ENCODE measurements around the gene SLC25A18. TPM values are rescaled to one million over a fixed set of nuclear protein-coding genes. Genes with fewer than 3 reads are reported as not detected.
"Not testable (repeated sequence)": the region's sequence is repeated elsewhere in the genome, so short reads cannot be mapped to it uniquely, and the experiment has no call there.

Gene SLC25A18
- 0.14 and 0.60 TPM in 2 replicates for total RNA-seq
- 0.27 and 0.59 TPM in 2 replicates for polyA plus RNA-seq

DNA sequence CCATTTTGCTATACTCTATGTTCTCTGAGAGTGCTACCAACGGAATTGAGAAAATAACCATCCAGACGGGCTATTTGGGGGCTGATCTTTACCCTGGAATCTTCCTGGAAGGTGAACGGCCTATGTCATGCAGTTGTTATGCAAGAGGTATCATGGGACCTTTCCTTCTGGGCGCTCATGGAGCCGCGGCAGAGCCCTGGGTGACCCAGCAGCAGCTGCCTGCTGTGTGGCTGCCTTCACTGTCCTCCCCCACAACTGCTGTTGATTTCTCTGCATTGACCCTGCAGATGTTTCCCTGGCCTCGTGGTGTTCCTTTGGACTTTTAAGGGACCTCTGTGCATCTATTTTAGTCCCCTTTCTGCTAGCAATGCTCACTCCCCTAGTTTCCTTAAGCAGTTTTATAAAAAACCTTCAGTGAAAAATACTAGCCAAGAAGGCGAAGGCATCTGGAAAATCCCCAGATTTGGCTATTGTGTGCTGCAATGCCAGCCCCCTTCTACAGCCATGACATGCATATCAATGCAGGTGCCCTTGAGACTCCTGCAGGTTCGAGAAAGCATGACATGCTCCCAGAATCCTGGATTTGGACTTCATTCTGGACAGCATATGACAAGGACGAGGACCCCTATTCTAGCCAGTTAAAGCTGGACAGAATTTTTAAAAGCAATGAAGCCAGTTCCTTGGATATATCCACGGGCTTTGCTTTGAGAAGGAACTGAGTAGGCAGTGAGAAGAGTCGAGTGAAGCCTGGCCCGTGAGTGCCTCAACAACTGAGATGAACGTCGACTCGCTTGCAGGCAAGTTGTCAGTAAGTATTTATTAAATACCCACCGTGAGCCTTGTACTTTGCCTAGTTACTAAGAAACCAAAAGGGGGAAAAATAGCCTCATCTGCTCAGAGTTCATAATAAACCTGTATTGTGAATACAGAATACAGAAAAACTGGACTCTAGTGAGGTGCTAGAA, at the start of gene SLC25A18:
SLC25A18 (plus strand) TSS at position 593 of the 965 bp plus-strand sequence. CDS start 16,447 bp downstream, outside the sequence.
- peak; percentile 29 for TF ChIP-seq CTCF (IDR thresholded peaks at IDR 0.05; ENCODE audit: low read depth, low read length)
- Histone ChIP-seq H3K4me3 (no peak within 1 kb of the TSS), H3K36me3 (no peaks in the 10 kb centered on the region), H3K27me3 (no peaks in the 10 kb centered on the region), H3K9me3 (ENCODE audit: low read depth) (no peaks in the 10 kb centered on the region), H3K4me1 (ENCODE audit: low read depth) (peaks cover 22% of the 10 kb centered on the region), H3K27ac (peak within 1 kb of the TSS; percentile 49)
- peak; percentile 39 to 80 for DNase-seq (ENCODE audit: low read depth in 1 of 2, low spot score in 1 of 2)

DNA sequence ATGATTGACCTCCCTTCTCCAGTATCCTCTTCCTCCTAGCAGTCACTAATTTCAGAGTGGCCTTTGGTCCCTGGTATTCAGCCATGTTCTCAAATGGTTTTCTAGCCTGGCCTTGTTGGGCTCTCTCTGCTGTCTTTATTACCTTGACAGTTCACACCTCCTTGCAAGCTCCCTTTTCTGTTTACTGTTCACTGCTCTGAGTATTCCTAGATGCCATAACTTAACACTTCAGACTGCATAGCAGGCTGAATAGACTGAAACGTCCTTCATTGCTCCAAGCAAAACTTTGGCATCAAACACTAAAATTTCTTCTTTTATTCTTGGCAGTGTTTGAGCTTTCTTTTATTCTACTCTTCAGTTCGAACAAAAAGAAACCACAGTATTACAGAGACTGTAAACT, 49.7 kb upstream of the SLC25A18 start:
- peaks cover 11% of the 10 kb centered on the region for H3K36me3 ChIP-seq
- H3K4me3 ChIP-seq: no peak overlapping the region
- peaks cover 12% of the 10 kb centered on the region for H3K4me1 ChIP-seq (ENCODE audit: low read depth)
- H3K9me3 ChIP-seq (ENCODE audit: low read depth): no peaks in the 10 kb centered on the region
- peak overlapping the region; percentile 78 for H3K27ac ChIP-seq
- TF ChIP-seq CTCF (IDR thresholded peaks at IDR 0.05; ENCODE audit: low read depth, low read length): no peak
- H3K27me3 ChIP-seq: no peaks in the 10 kb centered on the region
- DNase-seq (ENCODE audit: low read depth in 1 of 2, low spot score in 1 of 2): no peak

GRCh38 chr22:17514084-17514483, 49.2 kb upstream of the SLC25A18 start:
- Histone ChIP-seq H3K4me1 (ENCODE audit: low read depth) (peaks cover 12% of the 10 kb centered on the region), H3K4me3 (no peak overlapping the region), H3K9me3 (ENCODE audit: low read depth) (no peaks in the 10 kb centered on the region), H3K27ac (peak overlapping the region; percentile 78), H3K27me3 (no peaks in the 10 kb centered on the region), H3K36me3 (peaks cover 8% of the 10 kb centered on the region)
- peak in 1 of 2 donors; percentile 3 for DNase-seq (ENCODE audit: low read depth in 1 of 2, low spot score in 1 of 2)
- no peak for TF ChIP-seq CTCF (IDR thresholded peaks at IDR 0.05; ENCODE audit: low read depth, low read length)

- Histone ChIP-seq H3K4me3 (no peak overlapping the region), H3K4me1 (ENCODE audit: low read depth) (peaks cover 10% of the 10 kb centered on the region), H3K27ac (peak overlapping the region; percentile 48), H3K36me3 (no peaks in the 10 kb centered on the region), H3K27me3 (no peaks in the 10 kb centered on the region), H3K9me3 (ENCODE audit: low read depth) (no peaks in the 10 kb centered on the region)
- no peak for TF ChIP-seq CTCF (IDR thresholded peaks at IDR 0.05; ENCODE audit: low read depth, low read length)
- no peak for DNase-seq (ENCODE audit: low read depth in 1 of 2, low spot score in 1 of 2)
Measured at GRCh38 chr22:17518406-17518805, 44.9 kb upstream of the SLC25A18 start.

DNA sequence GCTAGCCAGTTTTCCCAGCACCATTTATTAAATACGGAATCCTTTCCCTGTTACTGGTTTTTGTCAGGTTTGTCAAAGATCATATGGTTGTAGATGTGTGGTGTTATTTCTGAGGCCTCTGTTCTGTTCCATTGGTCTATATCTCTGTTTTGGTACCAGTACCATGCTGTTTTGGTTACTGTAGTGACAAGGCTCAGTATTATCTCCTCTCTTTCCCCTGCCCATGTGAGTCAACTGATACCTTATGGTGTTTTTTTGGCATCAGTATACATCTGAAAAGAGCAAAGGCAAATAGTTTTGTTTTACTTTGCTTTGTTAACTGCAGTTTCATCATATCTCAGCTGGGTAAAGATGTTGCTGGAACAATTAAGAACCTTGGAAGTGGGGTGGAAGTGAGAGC, 41.3 kb upstream of the SLC25A18 start:
- H3K4me3 ChIP-seq; H3K4me1 ChIP-seq (ENCODE audit: low read depth); H3K9me3 ChIP-seq (ENCODE audit: low read depth); H3K27me3 ChIP-seq: not testable (repeated sequence)
- DNase-seq (ENCODE audit: low read depth in 1 of 2, low spot score in 1 of 2): peak in 1 of 2 donors; percentile 6
- Histone ChIP-seq H3K27ac (peak overlapping the region; percentile 16), H3K36me3 (peaks cover 11% of the 10 kb centered on the region)

- no peak for TF ChIP-seq CTCF (IDR thresholded peaks at IDR 0.05; ENCODE audit: low read depth, low read length)
- H3K4me1 ChIP-seq (ENCODE audit: low read depth): no peaks in the 10 kb centered on the region
Measured at GRCh38 chr22:17523925-17524324, 39.4 kb upstream of the SLC25A18 start.

More at GRCh38 chr22:17523925-17524324, 39.4 kb upstream of the SLC25A18 start:
- no peaks in the 10 kb centered on the region for H3K27me3 ChIP-seq
- H3K36me3 ChIP-seq: peaks cover 13% of the 10 kb centered on the region
- H3K4me3 ChIP-seq: no peak overlapping the region
- peak in 1 of 2 donors; percentile 6 for DNase-seq (ENCODE audit: low read depth in 1 of 2, low spot score in 1 of 2)
- H3K9me3 ChIP-seq (ENCODE audit: low read depth): no peaks in the 10 kb centered on the region
- H3K27ac ChIP-seq: no peak overlapping the region
